Measurements from ENCODE around the gene USP6NL. TPM values are rescaled to one million over a fixed set of nuclear protein-coding genes. Genes with fewer than 3 reads are reported as not detected.
"Not testable (repeated sequence)": the region's sequence is repeated elsewhere in the genome, so short reads cannot be mapped to it uniquely, and the experiment has no call there.

USP6NL gene
- total RNA-seq, 1 donor from 2014 or later: 39.9 TPM

DNA sequence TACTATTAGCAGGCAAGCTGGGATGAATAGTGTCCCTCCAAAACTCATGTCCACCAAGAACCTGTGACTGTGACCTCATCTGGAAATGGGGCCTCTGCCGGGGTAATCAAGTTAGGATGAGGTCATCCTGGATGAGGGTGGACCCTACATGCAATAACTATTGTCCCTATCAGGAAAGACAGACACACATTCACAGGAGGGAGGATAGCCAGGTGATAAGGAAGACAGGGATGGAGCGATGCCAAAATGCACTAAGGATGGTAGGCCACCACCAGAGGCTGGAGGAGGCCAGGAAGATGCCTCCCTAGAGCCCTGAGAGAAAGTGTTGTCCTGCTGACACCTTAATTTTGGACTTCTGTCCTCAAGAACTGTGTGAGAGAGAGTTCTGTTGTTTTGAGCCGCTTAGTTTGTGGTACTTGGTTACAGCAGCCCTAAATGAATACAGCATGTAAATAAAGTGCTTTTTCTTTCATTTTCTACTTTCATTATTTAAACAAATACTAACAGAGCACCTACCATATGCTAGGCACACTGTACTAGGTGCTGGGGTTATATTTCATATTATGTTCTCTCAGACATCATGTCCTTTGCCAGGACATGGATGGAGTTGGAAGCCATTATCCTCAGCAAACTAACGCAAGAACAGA is 111.9 kb downstream of the USP6NL start:
- peaks cover 4% of the 10 kb centered on the region for H3K4me1 Mint-ChIP-seq
- no peaks in the 10 kb centered on the region for H3K27me3 ChIP-seq
- H3K9me3 ChIP-seq (ENCODE audit: low read depth): no peaks in the 10 kb centered on the region
- peaks cover 7% of the 10 kb centered on the region for H3K36me3 ChIP-seq
- no peak for TF ChIP-seq EZH2 (IDR thresholded peaks at IDR 0.05)
- no peak for TF ChIP-seq EZH2phosphoT487 (IDR thresholded peaks at IDR 0.05)
- no peak overlapping the region for H3K4me3 Mint-ChIP-seq
- H3K9ac ChIP-seq: no peak overlapping the region
- peaks cover 17% of the 10 kb centered on the region for H3F3A ChIP-seq (ENCODE audit: low read depth)
- H3K36me3 Mint-ChIP-seq: peaks cover 27% of the 10 kb centered on the region
- no peak for DNase-seq (ENCODE audit: low spot score)
- H3K4me3 ChIP-seq: no peak overlapping the region
- no peak overlapping the region for H3K27ac Mint-ChIP-seq
- no peaks in the 10 kb centered on the region for H3K9me3 Mint-ChIP-seq
- H3K4me1 ChIP-seq: peaks cover 9% of the 10 kb centered on the region
- peaks cover 26% of the 10 kb centered on the region for H3K79me2 ChIP-seq (ENCODE audit: low read depth)
- no peak overlapping the region for H3K4me2 ChIP-seq
- H4K20me1 ChIP-seq (ENCODE audit: low read depth): no peaks in the 10 kb centered on the region
- H3K27me3 Mint-ChIP-seq (ENCODE audit: insufficient read depth, low read depth): no peaks in the 10 kb centered on the region
- no peak overlapping the region for H2AFZ ChIP-seq (replicated peaks)
- H3K27ac ChIP-seq: no peak overlapping the region

DNA sequence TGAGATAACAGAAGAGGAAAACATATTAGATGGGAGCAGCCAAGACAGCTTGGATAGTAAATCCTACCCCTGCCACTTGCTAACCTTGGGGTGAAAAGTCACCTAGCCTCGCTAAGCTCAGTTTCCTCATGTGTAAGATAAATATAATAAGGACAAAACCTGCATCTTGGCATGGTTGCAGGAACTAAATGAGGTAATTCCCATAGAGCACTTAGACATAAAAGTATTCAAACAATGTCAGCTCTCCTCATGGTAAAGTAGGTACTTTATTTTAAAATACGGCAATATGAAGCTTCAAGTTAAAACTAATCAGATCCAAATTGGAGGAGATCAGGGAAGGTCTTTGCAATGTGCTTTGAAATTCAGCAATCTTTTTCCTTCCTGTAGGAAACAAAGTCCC is 113.1 kb downstream of the USP6NL start:
- H4K20me1 ChIP-seq (ENCODE audit: low read depth): no peaks in the 10 kb centered on the region
- DNase-seq (ENCODE audit: low spot score): no peak
- no peak overlapping the region for H3K27ac ChIP-seq
- H3F3A ChIP-seq (ENCODE audit: low read depth): peaks cover 15% of the 10 kb centered on the region
- Mint-ChIP-seq H3K4me3 (no peak overlapping the region), H3K4me1 (peaks cover 5% of the 10 kb centered on the region), H3K9me3 (peaks cover 4% of the 10 kb centered on the region), H3K27me3 (ENCODE audit: insufficient read depth, low read depth) (no peaks in the 10 kb centered on the region), H3K27ac (no peak overlapping the region), H3K36me3 (peaks cover 33% of the 10 kb centered on the region)
- no peak overlapping the region for H3K4me3 ChIP-seq
- peaks cover 15% of the 10 kb centered on the region for H3K79me2 ChIP-seq (ENCODE audit: low read depth)
- no peaks in the 10 kb centered on the region for H3K4me1 ChIP-seq
- TF ChIP-seq, protein P1, sequence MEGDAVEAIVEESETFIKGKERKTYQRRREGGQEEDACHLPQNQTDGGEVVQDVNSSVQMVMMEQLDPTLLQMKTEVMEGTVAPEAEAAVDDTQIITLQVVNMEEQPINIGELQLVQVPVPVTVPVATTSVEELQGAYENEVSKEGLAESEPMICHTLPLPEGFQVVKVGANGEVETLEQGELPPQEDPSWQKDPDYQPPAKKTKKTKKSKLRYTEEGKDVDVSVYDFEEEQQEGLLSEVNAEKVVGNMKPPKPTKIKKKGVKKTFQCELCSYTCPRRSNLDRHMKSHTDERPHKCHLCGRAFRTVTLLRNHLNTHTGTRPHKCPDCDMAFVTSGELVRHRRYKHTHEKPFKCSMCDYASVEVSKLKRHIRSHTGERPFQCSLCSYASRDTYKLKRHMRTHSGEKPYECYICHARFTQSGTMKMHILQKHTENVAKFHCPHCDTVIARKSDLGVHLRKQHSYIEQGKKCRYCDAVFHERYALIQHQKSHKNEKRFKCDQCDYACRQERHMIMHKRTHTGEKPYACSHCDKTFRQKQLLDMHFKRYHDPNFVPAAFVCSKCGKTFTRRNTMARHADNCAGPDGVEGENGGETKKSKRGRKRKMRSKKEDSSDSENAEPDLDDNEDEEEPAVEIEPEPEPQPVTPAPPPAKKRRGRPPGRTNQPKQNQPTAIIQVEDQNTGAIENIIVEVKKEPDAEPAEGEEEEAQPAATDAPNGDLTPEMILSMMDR (IDR thresholded peaks at IDR 0.05): no peak
- no peak for TF ChIP-seq EZH2 (IDR thresholded peaks at IDR 0.05)
- no peak for TF ChIP-seq EZH2phosphoT487 (IDR thresholded peaks at IDR 0.05)
- no peak overlapping the region for H3K4me2 ChIP-seq
- no peak overlapping the region for H2AFZ ChIP-seq (replicated peaks)
- H3K9me3 ChIP-seq (ENCODE audit: low read depth): no peaks in the 10 kb centered on the region
- no peak overlapping the region for H3K9ac ChIP-seq
- peaks cover 15% of the 10 kb centered on the region for H3K36me3 ChIP-seq
- H3K27me3 ChIP-seq: no peaks in the 10 kb centered on the region

DNA sequence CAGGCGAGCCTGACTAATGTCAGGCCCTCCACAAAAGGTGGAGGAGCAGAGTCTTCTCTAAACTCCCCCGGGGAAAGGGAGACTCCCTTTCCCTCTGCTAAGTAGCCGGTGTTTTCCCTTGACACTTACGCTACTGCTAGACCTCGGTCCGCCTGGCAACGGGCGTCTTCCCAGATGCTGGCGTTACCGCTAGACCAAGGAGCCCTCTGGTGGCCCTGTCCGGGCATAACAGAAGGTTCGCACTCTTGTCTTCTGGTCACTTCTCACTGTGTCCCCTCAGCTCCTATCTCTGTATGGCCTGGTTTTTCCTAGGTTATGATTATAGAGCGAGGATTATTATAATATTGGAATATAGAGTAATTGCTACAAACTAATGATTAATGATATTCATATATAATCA is 116.5 kb downstream of the USP6NL start:
- not testable (repeated sequence) for H3K4me3 ChIP-seq; H4K20me1 ChIP-seq (ENCODE audit: low read depth); H3K9ac ChIP-seq; H3K9me3 Mint-ChIP-seq; H3K27ac ChIP-seq; H2AFZ ChIP-seq (replicated peaks); H3K27me3 Mint-ChIP-seq (ENCODE audit: insufficient read depth, low read depth); DNase-seq (ENCODE audit: low spot score); H3K4me1 ChIP-seq; H3K9me3 ChIP-seq (ENCODE audit: low read depth); H3K4me2 ChIP-seq; H3K4me3 Mint-ChIP-seq; H3K27me3 ChIP-seq; H3K4me1 Mint-ChIP-seq; H3K79me2 ChIP-seq (ENCODE audit: low read depth); H3K27ac Mint-ChIP-seq
- TF ChIP-seq, protein P1 (IDR thresholded peaks at IDR 0.05): peak; percentile 58
- H3K36me3 Mint-ChIP-seq: peaks cover 47% of the 10 kb centered on the region
- Histone ChIP-seq H3K36me3 (peaks cover 22% of the 10 kb centered on the region), H3F3A (ENCODE audit: low read depth) (peaks cover 15% of the 10 kb centered on the region)

DNA sequence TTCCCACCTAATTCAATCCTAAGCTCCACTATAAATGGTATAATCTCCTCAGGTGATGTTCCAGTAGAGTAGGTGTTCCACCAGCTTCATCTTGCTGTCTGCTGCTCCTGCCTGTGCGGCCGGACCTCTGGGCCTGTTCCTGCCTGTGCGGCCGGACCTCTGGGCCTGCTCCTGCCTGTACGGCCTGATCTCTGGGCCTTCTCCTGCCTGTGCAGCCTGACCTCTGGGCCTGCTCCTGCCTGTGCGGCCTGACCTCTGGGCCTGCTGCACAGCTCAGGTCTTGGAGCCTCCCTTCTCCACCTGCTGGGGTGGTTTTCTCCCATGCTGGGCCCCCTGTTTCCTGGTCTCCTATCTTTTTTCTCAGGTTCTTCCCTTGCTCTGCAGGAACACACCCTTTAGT is 117.8 kb downstream of the USP6NL start:
- Histone ChIP-seq H3K27ac (no peak overlapping the region), H2AFZ (replicated peaks) (no peak overlapping the region), H3F3A (ENCODE audit: low read depth) (peaks cover 15% of the 10 kb centered on the region), H3K36me3 (peaks cover 22% of the 10 kb centered on the region), H3K4me1 (no peaks in the 10 kb centered on the region), H3K27me3 (no peaks in the 10 kb centered on the region), H3K4me3 (no peak overlapping the region), H3K9ac (no peak overlapping the region), H3K79me2 (ENCODE audit: low read depth) (no peaks in the 10 kb centered on the region), H3K9me3 (ENCODE audit: low read depth) (no peaks in the 10 kb centered on the region), H3K4me2 (no peak overlapping the region), H4K20me1 (ENCODE audit: low read depth) (peaks cover 3% of the 10 kb centered on the region)
- no peak overlapping the region for H3K27ac Mint-ChIP-seq
- H3K4me1 Mint-ChIP-seq: peaks cover 8% of the 10 kb centered on the region
- H3K36me3 Mint-ChIP-seq: peaks cover 48% of the 10 kb centered on the region
- H3K9me3 Mint-ChIP-seq: peaks cover 4% of the 10 kb centered on the region
- DNase-seq (ENCODE audit: low spot score): no peak
- TF ChIP-seq EZH2 (IDR thresholded peaks at IDR 0.05): no peak
- H3K27me3 Mint-ChIP-seq (ENCODE audit: insufficient read depth, low read depth): no peaks in the 10 kb centered on the region
- no peak overlapping the region for H3K4me3 Mint-ChIP-seq
